HEK293T (cell line): ENCODE measurements around the gene AMN.

Source experiments
- CTCF ChIA-PET: fragments of 350-600 bp; formaldehyde crosslinking; extraction: SDS; loops from one replicate; lab custom pipeline; 2021; ENCODE audit warnings: antibody characterized with exemption, inconsistent platforms; lab: Yijun Ruan, JAX
- POLR2A ChIA-PET: fragments of 350-600 bp; formaldehyde crosslinking; extraction: SDS; loops from one replicate; lab custom pipeline; 2020; ENCODE audit warnings: antibody characterized with exemption, inconsistent platforms; lab: Yijun Ruan, JAX
- DNase-seq: peaks from one replicate; pipeline ENCODE4 v3.0.0; 2012; ENCODE audit warnings: mixed read lengths; ENCODE audit errors: extremely low spot score
- ARNT ChIP-seq: fragments of 450-650 bp; IDR thresholded peaks from 2 replicates; pipeline ENCODE4 v1.6.1; 2017; ENCODE audit warnings: mild to moderate bottlenecking
- BHLHE40 ChIP-seq: fragments of 450-650 bp; IDR thresholded peaks from 2 replicates; pipeline ENCODE4 v1.6.1; 2016; ENCODE audit warnings: mild to moderate bottlenecking, moderate library complexity, borderline replicate concordance
- CTBP1 ChIP-seq: fragments of 450-650 bp; IDR thresholded peaks from 2 replicates; pipeline ENCODE4 v1.6.1; 2016; ENCODE audit warnings: borderline replicate concordance
- ELF4 ChIP-seq: fragments of 450-650 bp; IDR thresholded peaks from 2 replicates; pipeline ENCODE4 v1.6.1; 2017; ENCODE audit warnings: antibody characterized with exemption
- FOXA1 ChIP-seq: fragments of 450-650 bp; IDR thresholded peaks from 2 replicates; pipeline ENCODE4 v1.6.1; 2016; ENCODE audit warnings: mild to moderate bottlenecking
- FOXK2 ChIP-seq: fragments of 450-650 bp; IDR thresholded peaks from 2 replicates; pipeline ENCODE4 v1.6.1; 2016; ENCODE audit warnings: mild to moderate bottlenecking
- FOXM1 ChIP-seq: fragments of 450-650 bp; IDR thresholded peaks from 2 replicates; pipeline ENCODE4 v1.6.1; 2017; ENCODE audit warnings: mild to moderate bottlenecking, borderline replicate concordance
- HDGF ChIP-seq: fragments of 450-650 bp; IDR thresholded peaks from 2 replicates; pipeline ENCODE4 v1.6.1; 2017; ENCODE audit warnings: antibody characterized with exemption, borderline replicate concordance
- L3MBTL2 ChIP-seq: fragments of 450-650 bp; conservative IDR thresholded peaks from 2 replicates; pipeline ENCODE4 v1.6.1; 2016; ENCODE audit warnings: mild to moderate bottlenecking
- LEF1 ChIP-seq: fragments of 450-650 bp; IDR thresholded peaks from 2 replicates; pipeline ENCODE4 v1.6.1; 2017; ENCODE audit warnings: mild to moderate bottlenecking, borderline replicate concordance
- NFRKB ChIP-seq: fragments of 450-650 bp; IDR thresholded peaks from 2 replicates; pipeline ENCODE4 v1.6.1; 2016; ENCODE audit warnings: mild to moderate bottlenecking, moderate library complexity
- PKNOX1 ChIP-seq: fragments of 450-650 bp; IDR thresholded peaks from 2 replicates; pipeline ENCODE4 v1.6.1; 2016
- SP1 ChIP-seq: fragments of 450-650 bp; IDR thresholded peaks from 2 replicates; pipeline ENCODE4 v1.6.1; 2017
- SUZ12 ChIP-seq: fragments of 450-650 bp; IDR thresholded peaks from 2 replicates; pipeline ENCODE4 v1.6.1; 2016; ENCODE audit warnings: mild to moderate bottlenecking
- TARDBP ChIP-seq: fragments of 450-650 bp; IDR thresholded peaks from 2 replicates; pipeline ENCODE4 v1.6.1; 2016
- ZNF384 ChIP-seq: fragments of 450-650 bp; IDR thresholded peaks from 2 replicates; pipeline ENCODE4 v1.6.1; 2016

AMN gene

DNA sequence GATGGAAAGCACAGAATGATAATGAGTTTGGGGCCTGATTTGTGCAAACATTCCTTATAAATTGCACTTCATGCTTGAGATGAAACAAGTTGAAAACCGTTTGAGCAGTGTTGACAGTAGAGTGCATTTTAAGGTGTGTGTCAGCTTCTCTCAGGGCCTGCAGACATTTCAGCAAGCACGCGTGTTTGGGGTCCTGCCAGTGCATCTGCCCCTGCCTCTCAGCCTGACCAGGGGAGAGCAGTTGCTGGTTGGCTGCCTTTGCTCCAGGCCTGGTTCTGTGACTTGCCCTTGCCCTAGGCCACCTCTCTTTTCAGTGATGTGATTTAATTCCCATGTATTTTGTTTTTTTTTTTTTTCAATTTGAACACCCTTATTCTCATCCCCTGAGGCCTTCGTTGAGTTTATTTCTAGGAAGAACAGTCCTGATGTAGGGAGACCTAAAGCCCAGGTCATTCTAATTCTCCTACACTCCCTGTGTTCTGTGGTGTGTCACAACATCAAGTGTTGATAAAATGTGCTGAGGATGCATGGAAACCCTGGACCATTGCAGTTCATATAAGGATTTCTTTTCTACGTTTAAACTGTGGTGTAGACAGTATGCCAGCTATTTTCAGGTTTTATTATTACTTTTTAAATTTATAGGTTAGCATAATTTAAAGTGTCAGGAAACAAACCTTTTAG lies 40.1 kb upstream of the AMN start:
- TF ChIP-seq ELF4 (no peak), SP1 (no peak), PKNOX1 (no peak), FOXK2 (no peak), SUZ12 (no peak), BHLHE40 (no peak), L3MBTL2 (no peak)
- POLR2A ChIA-PET = no interaction called here
- CTCF ChIA-PET = no interaction called here
- DNase-seq = no peak

DNA sequence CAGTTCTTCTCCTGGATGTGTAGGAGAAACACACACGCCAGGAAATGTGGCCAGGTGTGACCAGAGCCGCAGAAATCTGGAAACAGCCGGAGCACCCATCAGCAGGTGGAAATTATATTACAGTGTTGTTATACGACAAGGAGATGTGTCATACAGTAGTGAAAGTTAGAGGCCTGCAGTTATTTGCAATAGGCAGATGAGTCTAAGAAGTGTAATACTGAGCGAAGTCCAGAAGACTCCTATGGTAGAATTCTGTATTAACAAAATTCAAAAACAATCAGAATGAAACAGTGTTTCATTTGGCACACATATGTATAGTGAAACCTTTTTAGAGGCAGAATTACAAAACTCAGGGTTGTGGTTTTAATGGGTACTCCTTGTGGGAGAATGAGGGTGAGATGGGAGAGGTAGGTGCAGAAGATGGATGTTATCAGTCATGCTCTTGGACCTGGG lies 39.3 kb upstream of the AMN start:
- CTCF ChIA-PET = no interaction called here
- POLR2A ChIA-PET = no interaction called here
- DNase-seq = no peak

GRCh38 chr14:102883554-102883953 lies 38.9 kb upstream of the AMN start:
- ChIA-PET CTCF (no interaction called here), POLR2A (no interaction called here)
- DNase-seq = no peak
- TF ChIP-seq ARNT = no peak
- no peak for TF ChIP-seq TARDBP
- no peak for TF ChIP-seq SP1
- no peak for TF ChIP-seq L3MBTL2
- no peak for TF ChIP-seq NFRKB
- TF ChIP-seq FOXA1 = no peak
- no peak for TF ChIP-seq HDGF
- no peak for TF ChIP-seq FOXK2
- no peak for TF ChIP-seq ELF4
- no peak for TF ChIP-seq SUZ12
- no peak for TF ChIP-seq ZNF384
- no peak for TF ChIP-seq CTBP1
- TF ChIP-seq BHLHE40 = no peak
- no peak for TF ChIP-seq PKNOX1
- no peak for TF ChIP-seq FOXM1
- no peak for TF ChIP-seq LEF1

More for the DNA sequence above, 39.3 kb upstream of the AMN start:
- TF ChIP-seq TARDBP (no peak), CTBP1 (no peak), L3MBTL2 (no peak), ELF4 (no peak), FOXM1 (no peak), SUZ12 (no peak), ZNF384 (no peak), HDGF (no peak), NFRKB (no peak), FOXA1 (no peak), FOXK2 (no peak), SP1 (no peak), LEF1 (no peak), ARNT (no peak), PKNOX1 (no peak), BHLHE40 (no peak)

DNA sequence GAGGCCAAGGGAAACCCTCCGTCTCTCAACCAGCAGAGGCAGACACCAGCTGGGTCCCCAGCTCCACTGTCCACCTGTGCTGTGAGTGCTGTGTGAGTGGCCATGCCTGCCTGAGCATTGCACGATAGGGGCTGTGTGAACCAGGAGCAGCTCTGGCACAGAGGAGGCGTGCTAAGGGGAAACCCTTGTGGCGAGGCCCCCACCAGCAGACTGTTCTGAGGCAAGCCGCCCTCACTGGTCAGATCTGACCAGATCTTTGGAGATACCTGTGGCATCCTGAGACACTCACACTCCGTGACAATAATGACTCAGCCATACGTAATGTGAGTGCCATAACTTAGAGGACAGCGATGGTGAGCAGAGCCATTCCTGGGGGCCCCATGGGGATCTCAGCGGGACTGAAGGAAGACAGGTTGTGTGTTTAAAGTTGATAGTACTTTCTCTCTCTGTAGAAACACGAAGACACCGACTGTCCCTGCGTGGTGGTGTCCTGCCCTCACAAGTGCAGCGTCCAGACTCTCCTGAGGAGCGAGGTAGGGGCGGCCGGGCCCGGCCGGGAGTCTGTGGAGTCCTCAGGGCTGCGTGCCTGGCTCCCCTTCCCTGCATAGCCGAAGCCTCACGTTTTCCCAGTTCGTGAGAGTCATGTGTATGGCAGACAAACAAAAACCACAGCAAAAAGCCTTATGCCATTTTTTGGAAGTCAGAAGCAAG lies 36.6 kb upstream of the AMN start:
- no peak for DNase-seq
- POLR2A ChIA-PET = no interaction called here
- TF ChIP-seq PKNOX1 (no peak), SUZ12 (no peak), TARDBP (no peak), BHLHE40 (no peak), FOXM1 (no peak), SP1 (no peak), ARNT (no peak)
- CTCF ChIA-PET = no interaction called here

DNA sequence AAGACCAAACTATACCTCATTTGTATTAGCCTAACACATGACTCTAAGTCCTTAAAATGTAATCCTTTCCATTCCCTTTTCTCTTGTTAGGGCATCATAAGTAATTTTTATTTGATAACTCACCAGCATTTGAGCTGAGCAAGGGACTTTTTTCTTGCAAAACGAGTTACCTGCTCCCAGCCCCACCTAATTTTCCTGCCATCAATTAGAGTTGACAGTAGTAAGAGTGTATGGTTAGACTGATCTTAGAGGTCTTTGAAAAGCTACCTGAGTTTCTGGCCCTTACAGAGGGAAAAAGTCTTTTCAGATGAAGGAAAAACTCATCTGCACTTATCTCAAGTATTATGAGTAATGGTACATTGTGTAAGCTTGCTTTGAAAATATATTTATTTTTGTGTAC lies 33.7 kb upstream of the AMN start:
- CTCF ChIA-PET = interaction anchor here (0.7 kb wide), 1 partner anchor 141 kb away, joined by 3 read pairs; no protein-coding TSS in a partner anchor
- POLR2A ChIA-PET = no interaction called here
- TF ChIP-seq HDGF = no peak
- TF ChIP-seq FOXM1 = no peak
- no peak for TF ChIP-seq FOXA1
- no peak for TF ChIP-seq NFRKB
- no peak for TF ChIP-seq BHLHE40
- TF ChIP-seq CTBP1 = no peak
- TF ChIP-seq ARNT = no peak
- TF ChIP-seq L3MBTL2 = no peak
- TF ChIP-seq TARDBP = no peak
- TF ChIP-seq SUZ12 = no peak
- no peak for TF ChIP-seq LEF1
- TF ChIP-seq ZNF384 = no peak
- no peak for TF ChIP-seq ELF4
- no peak for TF ChIP-seq FOXK2
- no peak for TF ChIP-seq PKNOX1
- TF ChIP-seq SP1 = no peak
- DNase-seq = no peak
